ENCODE measurements around the gene GPR65.

Gene GPR65

GRCh38 chr14:88043529-88044443 lies 38.9 kb downstream of the GPR65 start:
- no peak for DNase-seq

DNA sequence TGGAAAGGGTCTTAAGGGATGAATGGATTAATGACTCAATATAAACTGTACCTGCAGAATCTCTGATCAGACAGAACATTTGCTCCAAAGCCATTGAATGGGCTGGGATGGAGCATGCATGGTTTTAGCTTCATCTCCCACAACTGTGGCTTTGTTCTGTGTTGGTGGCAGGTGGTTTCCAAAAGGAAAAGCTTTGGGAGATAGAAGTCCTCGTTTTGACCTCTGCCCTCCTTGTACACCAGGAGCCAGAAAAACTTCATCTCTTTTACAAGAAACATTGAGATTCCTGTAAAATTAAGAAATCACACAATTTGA lies 39.5 kb downstream of the GPR65 start:
- DNase-seq = no peak

DNA sequence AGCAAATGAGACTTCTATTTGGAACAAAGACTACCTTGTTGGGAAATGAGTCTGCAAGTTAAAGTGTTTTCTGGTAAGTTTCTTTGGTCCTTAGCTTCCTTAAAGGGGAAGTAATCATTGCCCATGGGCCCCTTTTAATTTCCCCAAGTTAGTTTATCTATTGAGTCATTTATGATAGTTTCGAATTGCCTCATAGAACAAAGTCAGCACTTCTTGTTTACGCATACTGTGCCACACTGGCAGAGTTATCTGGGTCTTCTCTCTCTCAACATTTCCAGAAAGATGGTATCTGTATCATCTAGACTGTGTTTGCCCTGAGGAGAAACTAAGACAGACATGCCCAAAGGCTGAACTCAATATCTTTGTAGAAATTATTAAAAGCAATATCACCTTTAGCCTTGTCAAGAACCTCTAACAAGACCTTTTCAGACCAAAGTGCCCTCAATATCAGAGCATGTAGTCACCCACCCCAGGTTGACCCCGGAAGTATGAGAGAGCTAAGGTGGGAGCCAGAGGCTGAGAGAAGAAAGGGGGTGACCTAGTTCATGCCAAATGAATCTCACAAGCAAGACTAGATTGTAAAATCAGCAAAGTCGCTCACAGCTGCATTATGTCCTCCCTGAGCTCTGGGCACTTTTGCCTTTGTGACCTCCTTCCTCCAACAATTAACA lies 40.0 kb downstream of the GPR65 start:
- no peak for DNase-seq

DNA sequence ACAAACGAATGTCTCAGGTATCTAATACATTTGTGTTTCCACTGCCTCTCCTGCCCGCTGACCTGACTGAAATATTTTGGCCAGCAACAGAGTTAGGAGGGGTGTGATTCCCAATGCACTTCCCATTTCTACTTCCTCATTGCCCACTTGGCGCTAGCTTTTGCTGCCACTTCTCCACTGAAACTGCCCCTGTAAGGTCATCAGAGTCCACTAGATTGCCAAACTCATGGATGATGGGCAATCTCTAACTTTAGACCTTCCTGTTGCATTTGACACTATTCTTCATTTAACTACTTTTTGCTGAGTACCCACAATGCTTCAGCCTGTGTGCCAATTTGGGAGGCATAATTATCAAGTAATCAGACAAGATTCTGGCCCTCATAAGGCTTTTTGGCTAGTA lies 40.8 kb downstream of the GPR65 start:
- no peak for DNase-seq

- DNase-seq = no peak
These were observed 43.4 kb downstream of the GPR65 start for GRCh38 chr14:88048351-88048750.

DNA sequence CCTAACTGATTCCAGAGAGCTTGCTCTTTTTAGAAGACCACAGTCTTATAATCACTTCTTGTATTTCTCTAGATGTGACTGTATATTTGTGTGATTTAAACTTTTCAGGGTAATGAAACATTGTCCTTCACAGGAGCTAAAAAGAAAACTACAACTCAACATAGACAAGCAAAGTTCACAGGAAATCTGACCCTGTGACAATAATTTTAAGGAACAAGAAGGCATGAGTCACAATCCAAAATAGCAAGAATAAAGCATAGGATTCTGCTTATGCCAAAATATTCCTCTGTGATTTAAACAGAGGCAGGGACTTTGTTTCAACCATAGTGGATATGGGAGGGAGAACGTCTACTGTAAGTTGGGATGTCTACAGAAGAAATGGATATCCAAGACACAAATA lies 44.3 kb downstream of the GPR65 start:
- DNase-seq = no peak

DNA sequence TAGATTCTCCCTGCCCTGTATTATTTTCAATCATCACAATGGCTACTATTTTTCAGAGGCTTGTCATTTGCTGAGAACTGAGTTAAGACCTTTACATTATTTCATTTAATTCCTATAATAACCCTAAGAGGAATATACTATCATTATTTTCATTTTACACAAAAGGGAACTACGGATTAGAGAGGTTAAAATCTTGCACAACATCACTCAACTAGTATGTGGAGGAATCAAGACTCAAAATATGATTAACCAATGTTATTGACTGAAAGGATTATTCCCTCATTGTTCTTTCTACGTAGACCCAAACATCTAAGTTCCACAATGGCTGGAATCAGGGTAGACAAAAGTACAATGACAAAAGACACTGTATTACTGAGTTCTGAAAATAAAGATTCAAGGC lies 45.0 kb downstream of the GPR65 start:
- no peak for DNase-seq

- no peak for DNase-seq
These were observed 55.6 kb downstream of the GPR65 start for GRCh38 chr14:88060576-88060975.

GRCh38 chr14:88063811-88064210 lies 58.9 kb downstream of the GPR65 start:
- no peak for DNase-seq

All from activated CD4-positive, alpha-beta T cell treated with anti-CD3 and anti-CD28 coated beads for 4 hours (primary cell).